Large intestine (tissue), 3 donors: ENCODE data around the gene ING4. TPM values are rescaled to one million over a fixed set of nuclear protein-coding genes. Genes with fewer than 3 reads are reported as not detected.

Experiments
- DNase-seq, 2 donors: peaks; one replicate each; pipeline versions ENCODE4 v3.0.0 to v3.0.0-alpha.2; 2013
- H3K27ac ChIP-seq: one replicate; pipeline ENCODE4 v1.5.1; 2013; ENCODE audit warnings: low read length
- H3K27me3 ChIP-seq: 2 replicates; pipeline ENCODE4 v1.6.1; 2013; ENCODE audit warnings: low read length; ENCODE audit not compliant: control insufficient read depth, insufficient read depth
- H3K36me3 ChIP-seq: 2 replicates; pipeline ENCODE4 v1.6.1; 2013; ENCODE audit warnings: low read length; ENCODE audit not compliant: control insufficient read depth, insufficient read depth
- H3K4me1 ChIP-seq: one replicate; pipeline ENCODE4 v1.6.1; 2013; ENCODE audit warnings: low read length; ENCODE audit not compliant: control insufficient read depth, insufficient read depth
- H3K4me3 ChIP-seq: one replicate; pipeline ENCODE4 v1.5.1; 2013; ENCODE audit warnings: low read length
- H3K9me3 ChIP-seq: one replicate; pipeline ENCODE4 v1.6.1; 2013; ENCODE audit warnings: mild to moderate bottlenecking, low read depth, low read length, moderate library complexity; ENCODE audit not compliant: control insufficient read depth
- WGBS: methylation state at CpG from one replicate; pipeline ENCODE4 v1.1.5; 2013; ENCODE audit warnings: low lambda C conversion rate; ENCODE audit not compliant: insufficient coverage; 5-methylcytosine and 5-hydroxymethylcytosine counted together
- polyA plus RNA-seq: library from polyadenylated mRNA; unstranded; fragments of 120-200 nt; gene quantifications from one replicate; pipeline ENCODE4 v1.2.1, GENCODE V29; 2013

The ING4 gene
- polyA plus RNA-seq, 1 donor = 61.1 TPM

GRCh38 chr12:6638305-6638704, 24.6 kb downstream of the ING4 start:
- Histone ChIP-seq H3K36me3 (no peaks in the 10 kb centered on the region), H3K4me1 (peaks cover 35% of the 10 kb centered on the region), H3K9me3 (no peaks in the 10 kb centered on the region), H3K27me3 (no peaks in the 10 kb centered on the region), H3K4me3 (no peak overlapping the region), H3K27ac (no peak overlapping the region)
- no CpG with 5 or more reads among the region's 9 CpGs for WGBS
- no peak for DNase-seq

DNA sequence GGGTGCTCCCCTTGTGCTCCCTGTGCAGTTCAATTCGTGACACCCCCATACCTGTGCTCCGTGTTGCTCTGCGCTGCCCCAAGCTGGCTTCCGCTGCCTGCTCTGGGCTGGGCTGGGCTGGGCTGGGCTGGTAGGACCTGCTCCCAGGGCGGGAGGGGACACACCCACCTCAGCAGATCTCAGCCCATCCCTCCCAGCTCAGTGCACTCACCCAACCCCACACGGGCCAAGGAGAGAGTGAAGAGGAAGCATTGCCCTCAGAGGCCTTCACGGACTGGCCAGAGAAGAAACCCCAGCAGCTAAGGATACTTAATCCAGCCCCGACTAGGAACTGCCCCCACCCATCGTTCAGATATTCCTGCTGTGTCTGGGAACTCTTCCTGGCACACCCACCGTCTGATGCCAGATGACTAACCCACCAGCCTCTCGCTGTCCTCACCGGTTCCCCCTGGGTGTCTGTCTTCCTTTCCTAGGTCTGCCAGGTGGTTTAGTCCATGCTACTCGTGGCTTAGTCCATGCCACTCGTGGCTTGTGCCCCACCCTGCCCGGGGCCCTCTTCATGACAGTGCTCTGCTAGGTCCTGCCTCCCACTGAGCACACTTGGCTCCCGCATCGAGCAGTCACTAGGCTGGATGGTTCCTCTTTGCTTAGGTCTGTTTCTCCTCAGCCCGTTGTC, 26.9 kb downstream of the ING4 start, which contains the start of gene LPAR5:
Gene LPAR5 (minus strand): TSS at position 104 of the 676 bp plus-strand sequence. CDS start 14,711 bp downstream, outside the sequence.
- H3K27ac ChIP-seq = peak within 1 kb of the TSS; percentile 57
- H3K4me1 ChIP-seq = peaks cover 55% of the 10 kb centered on the region
- no CpG with 5 or more reads among the region's 18 CpGs for WGBS
- no peaks in the 10 kb centered on the region for H3K9me3 ChIP-seq
- no peaks in the 10 kb centered on the region for H3K36me3 ChIP-seq
- H3K27me3 ChIP-seq = no peaks in the 10 kb centered on the region
- DNase-seq = peak; percentile 87 to 93
- H3K4me3 ChIP-seq = peak within 1 kb of the TSS; percentile 25

- Histone ChIP-seq H3K27ac (peak overlapping the region; percentile 57), H3K27me3 (no peaks in the 10 kb centered on the region), H3K36me3 (no peaks in the 10 kb centered on the region), H3K9me3 (no peaks in the 10 kb centered on the region), H3K4me3 (peak overlapping the region; percentile 25), H3K4me1 (peaks cover 61% of the 10 kb centered on the region)
- peak; percentile 21 to 70 for DNase-seq
- WGBS = no CpG with 5 or more reads among the region's 5 CpGs
These were observed 27.5 kb downstream of the ING4 start for GRCh38 chr12:6635375-6635855.

GRCh38 chr12:6632026-6632983, 30.6 kb downstream of the ING4 start:
- WGBS = 70% methylated on average over 2 of the region's 21 CpGs
- Histone ChIP-seq H3K27me3 (no peaks in the 10 kb centered on the region), H3K4me3 (no peak overlapping the region), H3K9me3 (no peaks in the 10 kb centered on the region), H3K36me3 (no peaks in the 10 kb centered on the region), H3K27ac (peak overlapping the region; percentile 92), H3K4me1 (peaks cover 48% of the 10 kb centered on the region)
- DNase-seq = peak; percentile 44 to 73

DNA sequence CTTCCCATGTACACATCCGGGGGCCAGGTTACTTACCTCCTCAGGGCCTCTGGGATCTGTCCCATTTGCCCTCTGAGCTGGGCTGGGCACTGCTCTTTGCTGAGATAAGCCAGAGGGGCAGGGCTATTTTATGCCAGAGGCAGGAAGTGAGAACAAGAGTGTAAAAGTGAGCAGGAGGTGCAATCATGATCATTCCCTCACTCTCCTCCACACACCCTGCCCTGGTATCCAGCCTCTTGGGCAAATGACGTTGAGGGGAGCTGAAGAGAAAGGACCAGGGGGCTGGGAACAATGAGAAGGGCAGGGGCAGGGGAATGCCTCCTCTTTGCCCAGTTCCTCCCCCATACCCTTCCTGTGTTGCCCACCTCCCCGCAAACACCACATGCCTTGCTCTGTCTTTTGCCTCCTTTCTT, 31.4 kb downstream of the ING4 start:
- Histone ChIP-seq H3K9me3 (no peaks in the 10 kb centered on the region), H3K4me3 (peak overlapping the region; percentile 36), H3K27ac (peak overlapping the region; percentile 92), H3K4me1 (peaks cover 52% of the 10 kb centered on the region), H3K27me3 (no peaks in the 10 kb centered on the region), H3K36me3 (no peaks in the 10 kb centered on the region)
- peak; percentile 93 to 97 for DNase-seq
- WGBS = 90% methylated on average over 1 of the region's 3 CpGs

DNA sequence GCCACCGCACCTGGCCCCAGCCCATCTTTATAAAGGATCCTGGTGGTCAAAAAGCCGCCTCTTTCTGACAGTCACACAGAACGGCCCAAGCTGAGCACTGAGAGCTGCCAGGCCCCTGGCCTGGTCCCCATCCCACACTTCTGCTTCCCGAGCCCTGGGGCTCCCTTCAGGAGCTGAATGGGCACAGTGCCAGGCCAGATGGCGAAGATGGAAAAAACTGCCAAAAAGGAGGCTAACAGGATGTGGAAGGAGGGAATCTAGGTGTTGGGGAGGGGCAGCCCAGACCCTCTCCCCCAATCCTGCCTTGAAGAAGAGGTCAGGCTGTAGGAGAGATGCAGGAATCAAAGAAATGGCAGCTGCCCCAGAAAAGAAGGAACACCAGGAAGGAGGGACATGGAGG, 32.2 kb downstream of the ING4 start:
- Histone ChIP-seq H3K27ac (peak overlapping the region; percentile 92), H3K27me3 (no peaks in the 10 kb centered on the region), H3K4me3 (peak overlapping the region; percentile 36), H3K9me3 (no peaks in the 10 kb centered on the region), H3K36me3 (no peaks in the 10 kb centered on the region), H3K4me1 (peaks cover 44% of the 10 kb centered on the region)
- WGBS = no CpG with 5 or more reads among the region's 5 CpGs
- DNase-seq = no peak

DNA sequence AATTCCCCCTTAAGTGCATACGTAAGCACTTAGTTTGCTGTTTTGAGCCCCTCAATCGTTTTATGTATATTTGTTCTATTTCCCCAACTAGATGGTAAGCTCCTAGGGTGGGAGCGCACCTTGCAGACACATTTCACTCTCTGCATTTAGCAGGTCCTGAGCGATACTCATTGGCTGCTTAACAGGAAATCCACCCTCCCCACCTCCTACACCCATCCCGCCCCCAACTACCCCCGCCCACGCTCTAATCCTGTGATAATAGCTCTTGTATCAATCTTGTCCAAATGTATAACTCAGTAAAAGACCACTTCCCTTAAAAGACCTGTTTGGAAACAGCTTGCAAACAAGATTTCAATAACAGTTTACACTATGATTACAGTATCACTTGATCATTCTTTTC, 35.3 kb downstream of the ING4 start:
- whole genome bisulfite sequencing = 70% methylated on average over 2 of the region's 7 CpGs
- Histone ChIP-seq H3K27ac (no peak overlapping the region), H3K36me3 (peaks cover 2% of the 10 kb centered on the region), H3K9me3 (no peaks in the 10 kb centered on the region), H3K4me1 (peaks cover 27% of the 10 kb centered on the region), H3K4me3 (no peak overlapping the region), H3K27me3 (no peaks in the 10 kb centered on the region)
- DNase-seq = no peak

- DNase-seq = peak; percentile 61 to 79
- H3K27ac ChIP-seq = peak overlapping the region; percentile 37
- H3K4me1 ChIP-seq = peaks cover 19% of the 10 kb centered on the region
- no peaks in the 10 kb centered on the region for H3K27me3 ChIP-seq
- no peaks in the 10 kb centered on the region for H3K9me3 ChIP-seq
- H3K4me3 ChIP-seq = no peak overlapping the region
- no CpG with 5 or more reads among the region's 8 CpGs for WGBS
- H3K36me3 ChIP-seq = peaks cover 2% of the 10 kb centered on the region
These were observed 36.1 kb downstream of the ING4 start for GRCh38 chr12:6626654-6627283.

DNA sequence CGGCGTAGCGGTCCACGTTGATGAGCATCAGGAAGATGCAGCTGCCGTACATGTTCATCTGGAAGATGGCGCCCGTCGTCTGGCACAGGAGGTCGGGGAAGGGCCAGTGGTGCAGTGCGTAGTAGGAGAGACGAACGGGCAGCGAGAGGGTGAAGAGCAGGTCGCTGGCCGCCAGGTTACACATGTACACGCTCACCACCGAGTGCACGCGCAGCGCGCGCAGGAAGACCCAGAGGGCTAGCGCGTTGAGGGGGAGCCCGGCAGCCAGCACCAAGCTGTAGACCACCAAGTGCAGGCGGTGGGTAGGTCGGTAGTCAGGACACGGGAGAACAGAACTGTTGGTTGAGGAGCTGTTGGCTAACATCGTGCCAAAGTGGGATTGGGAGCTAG, 42.0 kb downstream of the ING4 start:
- H3K36me3 ChIP-seq = peaks cover 5% of the 10 kb centered on the region
- peaks cover 3% of the 10 kb centered on the region for H3K27me3 ChIP-seq
- no peaks in the 10 kb centered on the region for H3K4me1 ChIP-seq
- no peak overlapping the region for H3K4me3 ChIP-seq
- no peak overlapping the region for H3K27ac ChIP-seq
- H3K9me3 ChIP-seq = no peaks in the 10 kb centered on the region
- DNase-seq = no peak
- no CpG with 5 or more reads among the region's 29 CpGs for WGBS
